K562 (cell line): ENCODE measurements around the gene IFNGR2. TPM values are rescaled to one million over a fixed set of nuclear protein-coding genes. Genes with fewer than 3 reads are reported as not detected.

Experiments
- ATAC-seq: fragments of 200-7000 bp; cut with Tn5 transposase; 3 replicates; pipeline ENCODE4 v1.9.1; 2020; ENCODE audit warnings: moderate library complexity
- BruUV-seq: library from RNA; stranded (reverse); fragments of 400-500 nt; replicated peaks from 2 replicates; lab custom pipeline; 2021; lab: Mats Ljungman, UMichigan
- CTCF ChIA-PET: fragments of 300-600 bp; formaldehyde crosslinking; extraction: SDS; loops from one replicate; lab custom pipeline; 2021; ENCODE audit warnings: low intra/inter-chr PET ratio; lab: Yijun Ruan, JAX
- POLR2A ChIA-PET: fragments of 300-600, 350-650 bp; sonication (Branson Sonifier 250); formaldehyde crosslinking; extraction: SDS; loops from one replicate; lab custom pipeline; 2021; ENCODE audit warnings: antibody characterized with exemption, inconsistent platforms; lab: Yijun Ruan, JAX
- DNase-seq, 4 experiments: peaks; one replicate each; pipeline versions ENCODE4 v3.0.0 to v3.0.0-alpha.2; 2011 to 2018; ENCODE audit warnings: low spot score in 3 of 4, mixed read lengths in 3 of 4; ENCODE audit errors: extremely low read depth in 1 of 4
- FAIRE-seq: peaks from 2 replicates; lab custom pipeline; 2011; peaks lifted over from hg19 to GRCh38; lab: Jason Lieb, UNC
- H2AFZ ChIP-seq: 2 replicates; pipeline ENCODE4 v1.6.0; 2011; ENCODE audit warnings: low read depth, low read length, control low read depth, inconsistent platforms
- H3K27ac ChIP-seq: fragments of 200-600 bp; 3 replicates; pipeline ENCODE4 v1.8.0; 2011; ENCODE audit warnings: low read depth, mild to moderate bottlenecking, control low read depth, inconsistent platforms, low read length, moderate library complexity, mixed read lengths; ENCODE audit errors: extremely low read depth
- H3K27me3 ChIP-seq, 2 experiments: fragments of 300-600 bp in 1 of 2; 2 replicates in 1 of 2; 3 replicates in 1 of 2; pipeline versions ENCODE4 v1.6.0 to v1.8.0; 2011; ENCODE audit warnings: inconsistent platforms in 2 of 2, low read length in 2 of 2, mild to moderate bottlenecking in 1 of 2, mixed read lengths in 1 of 2, moderate library complexity in 1 of 2; ENCODE audit not compliant: control insufficient read depth in 2 of 2, insufficient read depth in 2 of 2
- H3K36me3 ChIP-seq: fragments of 300-600 bp; 3 replicates; pipeline ENCODE4 v1.8.0; 2011; ENCODE audit warnings: mild to moderate bottlenecking, low read length, inconsistent platforms; ENCODE audit not compliant: control insufficient read depth, insufficient read depth
- H3K4me1 ChIP-seq, 2 experiments: fragments of 200-600 bp in 1 of 2; replicated peaks in 1 of 2; 2 replicates in 1 of 2; 3 replicates in 1 of 2; pipeline versions ENCODE4 v1.5.1 to v1.8.0; 2011; ENCODE audit warnings: inconsistent platforms in 2 of 2, low read length in 2 of 2, mild to moderate bottlenecking in 1 of 2, mixed read lengths in 1 of 2, moderate library complexity in 1 of 2; ENCODE audit not compliant: control insufficient read depth in 2 of 2, insufficient read depth in 2 of 2
- H3K4me2 ChIP-seq: 2 replicates; pipeline ENCODE4 v1.6.1; 2011; ENCODE audit warnings: low read length, control low read depth, inconsistent platforms, mixed read lengths; ENCODE audit not compliant: insufficient read depth
- H3K4me3 ChIP-seq: fragments of 200-600 bp; sonication (generic), shearing (Covaris generic); 2 replicates; pipeline ENCODE4 v1.5.1; 2016; ENCODE audit warnings: control low read depth, inconsistent platforms
- H3K79me2 ChIP-seq: fragments of 200-600 bp; 3 replicates; pipeline ENCODE4 v1.8.0; 2011; ENCODE audit warnings: low read length, inconsistent platforms; ENCODE audit not compliant: control insufficient read depth, insufficient read depth
- H3K9ac ChIP-seq, 2 experiments: 2 replicates each; pipeline versions ENCODE4 v1.6.0 to v1.6.1; 2011; ENCODE audit warnings: low read depth in 2 of 2, low read length in 2 of 2, control low read depth in 1 of 2, inconsistent platforms in 1 of 2, mild to moderate bottlenecking in 1 of 2, mixed read lengths in 1 of 2; ENCODE audit not compliant: insufficient read depth in 1 of 2
- H3K9me1 ChIP-seq: one replicate; pipeline ENCODE4 v1.6.0; 2011; ENCODE audit warnings: inconsistent platforms, mild to moderate bottlenecking, low read length, moderate library complexity; ENCODE audit not compliant: control insufficient read depth, insufficient read depth
- H3K9me3 ChIP-seq: replicated peaks from 2 replicates; pipeline ENCODE4 v1.5.1; 2011; ENCODE audit warnings: low read depth, low read length, inconsistent platforms; ENCODE audit not compliant: control insufficient read depth, insufficient read depth
- H4K20me1 ChIP-seq: replicated peaks from 2 replicates; pipeline ENCODE4 v1.6.1; 2011; ENCODE audit warnings: low read length, inconsistent platforms, mixed read lengths; ENCODE audit not compliant: control insufficient read depth, insufficient read depth
- CREBBP ChIP-seq: IDR thresholded peaks from one replicate; pipeline ENCODE4 v1.6.1; 2012; ENCODE audit warnings: low read depth, mild to moderate bottlenecking, control low read depth, inconsistent platforms, low read length
- MYNN ChIP-seq, 2 experiments: sonication (generic); formaldehyde crosslinking in 1 of 2; IDR thresholded peaks; 2 replicates each; pipeline versions ENCODE4 v1.5.0 to v1.6.1; 2016 to 2020; ENCODE audit warnings: antibody characterized with exemption in 1 of 2, missing genetic modification reagents in 1 of 2
- POLR3A ChIP-seq: IDR thresholded peaks from 2 replicates; pipeline ENCODE4 v1.6.1; 2011; ENCODE audit warnings: borderline replicate concordance, mild to moderate bottlenecking, moderate library complexity; ENCODE audit not compliant: insufficient read length, insufficient read depth; ENCODE audit errors: extremely low read depth
- POLR3G ChIP-seq: IDR thresholded peaks from 2 replicates; pipeline ENCODE4 v1.6.1; 2011; ENCODE audit not compliant: insufficient read length, insufficient replicate concordance; ENCODE audit errors: extremely low read depth
- PRDM10 ChIP-seq: fragments of 450-650 bp; IDR thresholded peaks from 2 replicates; pipeline ENCODE4 v1.6.1; 2018; ENCODE audit not compliant: partially characterized antibody
- RAD21 ChIP-seq, 2 experiments: fragments of 250-450 bp in 1 of 2; fragments of 450-650 bp in 1 of 2; sonication (Bioruptor Pico) in 1 of 2; formaldehyde crosslinking in 1 of 2; IDR thresholded peaks in 1 of 2; conservative IDR thresholded peaks in 1 of 2; 2 replicates each; pipeline versions ENCODE4 v1.4.0 to v1.8.0; 2020 to 2022; ENCODE audit warnings: mild to moderate bottlenecking in 2 of 2, moderate library complexity in 1 of 2
- SRF ChIP-seq, 2 experiments: fragments of 250-450, 450-650 bp in 1 of 2; sonication (Bioruptor Pico) in 1 of 2; sonication (generic) in 1 of 2; formaldehyde crosslinking; IDR thresholded peaks; 2 replicates each; pipeline versions ENCODE4 v1.5.0 to v1.5.1; 2020 to 2022; ENCODE audit warnings: mild to moderate bottlenecking in 1 of 2, missing genetic modification reagents in 1 of 2
- TRIM28 ChIP-seq: fragments of 450-650 bp; IDR thresholded peaks from 2 replicates; pipeline ENCODE4 v1.6.1; 2017
- ZBTB26 ChIP-seq: fragments of 450-650 bp; formaldehyde crosslinking; IDR thresholded peaks from 2 replicates; pipeline ENCODE4 v1.4.0; 2022; ENCODE audit warnings: missing genetic modification characterization
- ZFP30 ChIP-seq: fragments of 250-450 bp; sonication (Bioruptor Pico); IDR thresholded peaks from 2 replicates; pipeline ENCODE4 v1.8.0; 2022; ENCODE audit warnings: moderate library complexity, mild to moderate bottlenecking, inconsistent platforms, borderline replicate concordance
- WGBS: fragments of 100-300 bp; shearing (Covaris generic); methylation state at CpG from one replicate; pipeline ENCODE4 v1.1.6; 2016; ENCODE audit warnings: low coverage, mixed read lengths; ENCODE audit not compliant: insufficient coverage; ENCODE audit errors: missing lambda C conversion rate; 5-methylcytosine and 5-hydroxymethylcytosine counted together
- in situ Hi-C: fragments of 300-500 bp; cut with MboI; formaldehyde crosslinking; loops from 4 replicates; pipeline ENCODE4 v1.15.0; 2018; ENCODE audit warnings: inconsistent platforms, mixed read lengths
- intact Hi-C: fragments of 100-400 bp; cut with micrococcal nuclease; formaldehyde crosslinking; loops from 2 replicates; pipeline ENCODE4 v1.14.2; 2022
- polyA plus RNA-seq, 8 experiments: library from polyadenylated mRNA; depleted of rRNA in 4 of 8; stranded (reverse) in 5 of 8; unstranded in 3 of 8; fragments of >200 nt; fragmentation: Nextera tagmentation in 2 of 8; fragmentation: Illumina TruSeq in 1 of 8; extraction: Ambion mirVana in 2 of 8; extraction: Trizol in 1 of 8; gene quantifications; 2 replicates each; pipeline versions ENCODE4 v1.2.1 to v1.2.3, GENCODE V29; 2011 to 2014; ENCODE audit warnings: inconsistent platforms in 1 of 8, missing spikeins in 1 of 8
- total RNA-seq, 7 experiments: library from RNA; depleted of rRNA in 6 of 7; stranded (reverse); fragments of >200 nt in 6 of 7; fragmentation: Illumina TruSeq in 2 of 7; extraction: Trizol in 2 of 7; gene quantifications; 2 replicates each; pipeline versions ENCODE4 v1.2.1 to v1.2.3, GENCODE V29; 2011 to 2021; ENCODE audit warnings: low replicate concordance in 1 of 7
- TF ChIP-seq, protein P1 (sequence below), 2 experiments: fragments of 200-800 bp in 1 of 2; sonication (Bioruptor generic) in 1 of 2; sonication (generic) in 1 of 2; formaldehyde crosslinking in 1 of 2; IDR thresholded peaks in 1 of 2; conservative IDR thresholded peaks in 1 of 2; 2 replicates each; pipeline versions ENCODE4 v1.5.0 to v1.6.1; 2016 to 2020; ENCODE audit warnings: missing compliant biosample characterization in 1 of 2, missing genetic modification characterization in 1 of 2, missing genetic modification reagents in 1 of 2
- TF ChIP-seq, protein P2 (sequence below): fragments of 200-400 bp; formaldehyde crosslinking; IDR thresholded peaks from 2 replicates; pipeline ENCODE4 v1.6.1; 2017; ENCODE audit warnings: mild to moderate bottlenecking, low read depth, low read length, moderate library complexity

The IFNGR2 gene
- total and polyA plus RNA-seq, 9 of the 15 experiments (the other 6 are each of a cell fraction or from before 2014, with no cell fraction given), result 6.7 to 58.0 (median 28.5) TPM

GRCh38 chr21:33360281-33360680 is 42.9 kb upstream of the IFNGR2 start:
- H3K36me3 ChIP-seq, result peaks cover 10% of the 10 kb centered on the region; the same call in 1 of the 3 replicates
- no peak overlapping the region for H2AFZ ChIP-seq
- 74% methylated on average over 5 of the region's 6 CpGs for WGBS
- H3K9me3 ChIP-seq, result no peaks in the 10 kb centered on the region
- H4K20me1 ChIP-seq, result no peaks in the 10 kb centered on the region
- H3K4me3 ChIP-seq, result no peak overlapping the region
- peaks cover 9 to 20% of the 10 kb centered on the region in 2 experiments; a peak in 3 of 5 replicates for H3K4me1 ChIP-seq
- no peak overlapping the region for H3K9ac ChIP-seq
- no peak for ATAC-seq
- H3K79me2 ChIP-seq, result no peaks in the 10 kb centered on the region
- H3K4me2 ChIP-seq, result no peak overlapping the region
- intact Hi-C loops, result loop anchor here (5.0 kb wide), 2 partner anchors 93 to 247 kb away; partner anchors contain the start of gene IL10RB
- no TSS peak for BruUV-seq
- in situ Hi-C loops, result no loop called here
- no peak for FAIRE-seq
- no peak overlapping the region for H3K27ac ChIP-seq
- CTCF ChIA-PET, result interaction anchor here (0.7 to 2.2 kb wide), 4 partner anchors 14 to 186 kb away, joined by 3 to 14 read pairs (median 8); no protein-coding TSS in a partner anchor
- POLR2A ChIA-PET, result interaction anchor here (0.6 to 2.0 kb wide), 3 partner anchors 16 to 160 kb away, joined by 3 to 6 read pairs (median 3); no protein-coding TSS in a partner anchor
- DNase-seq, result no peak
- no peaks in the 10 kb centered on the region for H3K9me1 ChIP-seq
- no peaks in the 10 kb centered on the region for H3K27me3 ChIP-seq
- TF ChIP-seq RAD21 (CRISPR knock-in tag; conservative IDR thresholded peaks at IDR 0.05 in 1 of 2, IDR thresholded peaks at IDR 0.05 in 1 of 2) (no peak), POLR3G (no peak), CREBBP (no peak), TRIM28 (no peak), POLR3A (no peak), ZFP30 (CRISPR knock-in tag) (no peak), ZBTB26 (no peak), PRDM10 (no peak), MYNN (IDR thresholded peaks at IDR 0.05) (no peak), MYNN (CRISPR knock-in tag; IDR thresholded peaks at IDR 0.05) (no peak), SRF (CRISPR knock-in tag; IDR thresholded peaks at IDR 0.05) (no peak)
- TF ChIP-seq, protein P1, sequence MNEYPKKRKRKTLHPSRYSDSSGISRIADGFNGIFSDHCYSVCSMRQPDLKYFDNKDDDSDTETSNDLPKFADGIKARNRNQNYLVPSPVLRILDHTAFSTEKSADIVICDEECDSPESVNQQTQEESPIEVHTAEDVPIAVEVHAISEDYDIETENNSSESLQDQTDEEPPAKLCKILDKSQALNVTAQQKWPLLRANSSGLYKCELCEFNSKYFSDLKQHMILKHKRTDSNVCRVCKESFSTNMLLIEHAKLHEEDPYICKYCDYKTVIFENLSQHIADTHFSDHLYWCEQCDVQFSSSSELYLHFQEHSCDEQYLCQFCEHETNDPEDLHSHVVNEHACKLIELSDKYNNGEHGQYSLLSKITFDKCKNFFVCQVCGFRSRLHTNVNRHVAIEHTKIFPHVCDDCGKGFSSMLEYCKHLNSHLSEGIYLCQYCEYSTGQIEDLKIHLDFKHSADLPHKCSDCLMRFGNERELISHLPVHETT (CRISPR knock-in tag; conservative IDR thresholded peaks at IDR 0.05 in 1 of 2, IDR thresholded peaks at IDR 0.05 in 1 of 2), result no peak
- TF ChIP-seq, protein P2, sequence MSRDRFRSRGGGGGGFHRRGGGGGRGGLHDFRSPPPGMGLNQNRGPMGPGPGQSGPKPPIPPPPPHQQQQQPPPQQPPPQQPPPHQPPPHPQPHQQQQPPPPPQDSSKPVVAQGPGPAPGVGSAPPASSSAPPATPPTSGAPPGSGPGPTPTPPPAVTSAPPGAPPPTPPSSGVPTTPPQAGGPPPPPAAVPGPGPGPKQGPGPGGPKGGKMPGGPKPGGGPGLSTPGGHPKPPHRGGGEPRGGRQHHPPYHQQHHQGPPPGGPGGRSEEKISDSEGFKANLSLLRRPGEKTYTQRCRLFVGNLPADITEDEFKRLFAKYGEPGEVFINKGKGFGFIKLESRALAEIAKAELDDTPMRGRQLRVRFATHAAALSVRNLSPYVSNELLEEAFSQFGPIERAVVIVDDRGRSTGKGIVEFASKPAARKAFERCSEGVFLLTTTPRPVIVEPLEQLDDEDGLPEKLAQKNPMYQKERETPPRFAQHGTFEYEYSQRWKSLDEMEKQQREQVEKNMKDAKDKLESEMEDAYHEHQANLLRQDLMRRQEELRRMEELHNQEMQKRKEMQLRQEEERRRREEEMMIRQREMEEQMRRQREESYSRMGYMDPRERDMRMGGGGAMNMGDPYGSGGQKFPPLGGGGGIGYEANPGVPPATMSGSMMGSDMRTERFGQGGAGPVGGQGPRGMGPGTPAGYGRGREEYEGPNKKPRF, result no peak
